ENCODE results near the gene PTCHD1.

The PTCHD1 gene

DNA sequence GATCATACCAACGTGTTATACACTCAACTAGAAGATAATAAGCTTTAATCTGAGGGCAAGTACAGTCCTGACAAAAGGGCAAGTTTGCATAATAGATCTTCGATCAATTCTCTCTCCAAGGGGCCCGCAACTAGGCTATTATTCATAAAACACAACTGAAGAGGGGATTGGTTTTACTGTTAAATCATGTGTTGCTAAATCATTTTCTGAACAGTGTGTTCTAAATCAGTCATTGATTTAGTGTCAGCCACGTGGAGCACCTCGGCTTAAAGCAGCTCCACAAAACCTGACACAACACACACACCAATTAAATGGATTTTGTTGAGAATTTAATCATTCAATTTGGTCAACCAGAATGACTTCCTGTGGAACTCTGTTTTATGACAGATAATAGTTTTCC is 61.6 kb downstream of the PTCHD1 start:
- no peak for DNase-seq (ENCODE audit: low read depth, low spot score)

DNA sequence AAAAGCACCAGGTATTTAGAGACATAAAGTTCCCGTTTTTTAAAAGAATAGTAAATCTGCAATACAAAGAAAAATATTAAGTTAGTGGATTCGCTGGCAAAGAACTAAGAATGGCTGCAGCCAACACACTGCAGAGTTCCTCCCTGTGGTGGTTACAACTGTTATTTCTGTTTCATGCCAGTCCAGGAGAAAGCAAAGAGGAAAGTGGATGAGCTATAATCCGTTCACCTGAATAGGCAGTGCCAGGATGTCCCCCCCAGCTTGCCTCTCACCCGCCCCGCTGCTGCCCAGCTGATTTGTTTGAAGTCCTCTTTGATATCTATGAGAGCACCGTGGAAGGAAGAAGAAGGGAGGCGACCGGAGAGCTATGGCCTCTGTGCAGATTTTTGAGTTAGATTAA is 63.9 kb downstream of the PTCHD1 start:
- DNase-seq (ENCODE audit: low read depth, low spot score), result no peak

DNA sequence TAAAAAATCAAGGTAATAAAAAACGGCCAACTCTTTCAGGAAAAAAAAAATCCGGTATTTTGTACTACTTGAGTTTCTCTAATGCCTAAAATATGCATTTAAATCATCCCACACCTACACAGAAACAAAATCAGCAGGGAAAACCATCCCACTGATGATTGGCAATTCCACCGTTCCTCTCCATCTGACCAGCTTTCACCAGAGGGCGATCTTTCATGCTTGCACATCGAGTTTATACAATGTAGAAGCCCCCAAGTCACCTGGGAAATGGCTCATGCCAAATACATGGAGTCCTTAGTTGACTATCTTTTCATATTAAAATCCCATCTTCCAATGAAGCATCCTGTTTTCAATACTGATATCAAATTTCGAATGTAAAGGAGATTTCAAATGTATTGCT is 69.2 kb downstream of the PTCHD1 start:
- no peak for DNase-seq (ENCODE audit: low read depth, low spot score)

DNA sequence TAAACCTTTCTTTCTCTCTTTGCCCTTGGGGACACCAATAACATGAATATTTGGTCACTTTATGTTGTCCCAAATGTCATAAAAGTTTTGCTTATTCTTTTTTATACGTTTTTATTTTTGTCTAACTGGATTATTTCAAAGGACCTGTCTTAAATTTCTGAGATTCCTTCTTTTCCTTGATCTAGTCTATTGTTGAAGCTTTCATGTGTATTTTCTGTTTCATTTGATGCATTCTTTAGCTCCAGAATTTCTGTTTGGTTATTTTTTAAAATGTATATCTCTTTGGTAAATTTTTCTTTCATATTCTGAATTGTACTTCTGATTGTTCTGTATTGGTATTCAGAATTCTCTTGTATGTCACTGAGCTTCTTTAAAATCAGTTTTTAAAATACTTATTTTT is 88.3 kb downstream of the PTCHD1 start:
- DNase-seq (ENCODE audit: low read depth, low spot score), result no peak

DNA sequence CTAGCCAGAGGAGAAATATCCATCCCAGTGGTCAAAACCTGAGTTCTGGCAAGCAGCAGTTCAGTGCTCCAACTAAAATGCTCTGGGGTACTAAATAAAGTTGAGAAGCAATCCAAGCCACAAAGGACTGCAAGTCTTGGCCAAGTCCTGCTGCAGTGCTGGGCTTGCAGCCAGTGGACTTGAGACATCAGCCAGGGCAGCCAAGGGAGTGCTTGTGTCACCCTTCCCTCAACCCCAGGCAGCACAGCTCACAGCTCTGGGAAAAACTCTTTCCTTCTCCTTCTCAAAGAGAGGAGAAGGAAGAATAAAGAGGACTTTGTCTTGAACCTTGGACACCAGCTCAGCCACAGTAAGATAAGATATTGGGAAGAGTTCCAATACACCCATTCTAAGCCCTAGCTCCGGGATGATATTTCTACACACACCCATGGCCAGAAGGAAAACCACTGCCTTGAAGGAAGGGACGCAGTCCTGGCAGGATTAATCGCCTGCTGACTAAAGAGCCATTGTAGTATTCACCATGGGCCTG is 99.8 kb downstream of the PTCHD1 start:
- no peak for DNase-seq (ENCODE audit: low read depth, low spot score)

DNA sequence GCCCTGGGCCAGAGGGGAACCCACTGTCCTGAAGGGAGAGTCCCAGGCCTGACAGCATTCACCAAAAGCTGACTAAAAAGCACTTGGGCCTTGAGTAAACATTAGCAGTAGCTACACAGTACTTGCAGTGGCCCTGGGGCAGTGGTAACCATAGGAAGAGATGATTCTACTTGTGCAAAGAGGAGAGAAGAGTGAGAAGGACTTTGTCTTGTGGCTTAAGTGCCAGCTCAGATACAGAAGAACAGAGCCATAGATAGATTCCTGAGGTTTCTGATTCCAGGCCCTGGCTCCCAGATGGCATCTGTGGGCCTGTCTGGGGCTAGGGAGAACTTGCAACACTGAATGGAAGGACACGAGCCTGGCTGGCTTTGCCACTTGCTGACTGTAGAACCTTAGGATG is 100.5 kb downstream of the PTCHD1 start:
- no peak for DNase-seq (ENCODE audit: low read depth, low spot score)

DNA sequence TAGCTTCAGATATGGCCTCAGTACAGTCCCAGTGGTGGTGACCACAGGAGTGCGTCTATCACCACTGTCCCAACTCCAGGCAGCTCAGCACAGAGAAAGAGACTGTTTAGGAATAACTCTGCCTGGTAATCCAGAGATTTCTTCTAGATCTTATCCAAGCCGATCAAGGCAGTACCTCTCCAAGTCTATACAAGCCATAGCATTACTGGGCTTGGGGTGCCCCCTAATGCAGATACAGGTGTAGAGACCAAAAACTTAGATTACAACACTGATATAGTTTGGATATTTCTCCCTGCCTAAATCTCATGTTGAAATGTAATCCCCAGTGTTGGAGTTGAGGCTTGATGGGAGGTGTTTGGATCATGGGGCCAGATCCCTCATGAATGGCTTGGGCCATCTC is 100.9 kb downstream of the PTCHD1 start:
- DNase-seq (ENCODE audit: low read depth, low spot score), result no peak

DNA sequence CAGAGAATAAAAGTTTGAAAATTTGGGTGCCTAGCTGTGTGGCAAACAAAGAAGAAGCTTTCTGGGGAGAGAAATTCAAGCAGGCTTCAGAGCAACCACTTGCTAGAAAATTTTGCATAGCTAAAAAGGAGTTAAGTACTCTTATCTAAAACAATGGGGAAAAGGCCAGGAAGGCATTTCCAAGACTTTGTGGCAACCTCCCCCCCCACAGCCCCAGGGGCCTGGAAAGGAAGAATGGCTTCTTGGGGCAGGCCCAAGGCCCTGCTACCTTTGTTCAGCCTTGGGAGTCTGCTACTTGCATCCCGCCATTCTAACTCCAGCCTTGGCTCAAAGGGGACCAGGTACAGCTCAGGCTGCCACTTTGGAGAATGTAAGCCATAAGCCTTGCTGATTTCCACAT is 102.2 kb downstream of the PTCHD1 start:
- no peak for DNase-seq (ENCODE audit: low read depth, low spot score)

DNA sequence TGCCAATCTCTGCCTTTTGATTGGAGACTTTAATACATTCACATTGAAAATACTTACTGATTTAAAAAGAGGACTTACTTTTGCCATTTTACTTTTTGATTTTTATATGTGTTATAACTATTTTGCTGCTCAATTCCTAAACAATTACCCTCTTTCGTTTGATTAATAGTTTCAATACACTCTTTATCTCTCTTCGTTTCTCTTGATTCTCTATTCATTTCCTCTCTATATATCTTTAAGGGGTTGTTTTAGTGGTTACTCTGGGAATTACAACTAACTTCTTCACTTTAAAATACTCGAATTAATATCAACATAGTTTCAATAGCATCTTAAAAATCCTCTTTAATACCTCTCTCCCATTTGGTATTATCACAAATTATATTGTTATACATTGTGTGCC is 116.6 kb downstream of the PTCHD1 start:
- DNase-seq (ENCODE audit: low read depth, low spot score), result no peak

Data from activated CD4-positive, CD25-positive, alpha-beta regulatory T cell treated with anti-CD3 and anti-CD28 coated beads, Interleukin-2, amount 50 U/mL, for 16 hours (primary cell).